GM12878 (cell line): ENCODE results near the gene VPREB1. TPM values are rescaled to one million over a fixed set of nuclear protein-coding genes. Genes with fewer than 3 reads are reported as not detected.

Experiments used
- ATAC-seq: fragments of 200-7000 bp; cut with Tn5 transposase; 3 replicates; pipeline ENCODE4 v1.9.1; 2020; ENCODE audit warnings: mild to moderate bottlenecking, moderate library complexity
- BruUV-seq: library from RNA; stranded (reverse); fragments of 400-500 nt; replicated peaks from 2 replicates; lab custom pipeline; 2021; lab: Mats Ljungman, UMichigan
- CTCF ChIA-PET: fragments of 300-600 bp; sonication (Branson Sonifier 250); formaldehyde crosslinking; extraction: SDS; loops from one replicate; lab custom pipeline; 2021; ENCODE audit warnings: inconsistent platforms; lab: Yijun Ruan, JAX
- POLR2A ChIA-PET: fragments of 350-600 bp; formaldehyde crosslinking; extraction: SDS; loops from one replicate; lab custom pipeline; 2021; ENCODE audit warnings: inconsistent platforms; lab: Charles Lee
- RAD21 ChIA-PET: fragments of 300-600 bp; sonication (Branson Sonifier 250); formaldehyde crosslinking; loops from one replicate; lab custom pipeline; 2023; ENCODE audit warnings: antibody characterized with exemption; ENCODE audit not compliant: unreplicated experiment; lab: Charles Lee
- SMC1A ChIA-PET: fragments of 300-600 bp; sonication (Branson Sonifier 250); formaldehyde crosslinking; loops from one replicate; lab custom pipeline; 2023; ENCODE audit not compliant: unreplicated experiment, uncharacterized antibody; lab: Charles Lee
- DNase-seq: peaks from one replicate; pipeline ENCODE4 v3.0.0-alpha.2; 2011; ENCODE audit warnings: low read depth, low spot score
- FAIRE-seq: peaks from 3 replicates; lab custom pipeline; 2011; peaks lifted over from hg19 to GRCh38; lab: Jason Lieb, UNC
- H2AFZ ChIP-seq: 2 replicates; pipeline ENCODE4 v1.6.0; 2011; ENCODE audit warnings: low read depth, low read length, control low read depth; ENCODE audit not compliant: control insufficient read depth
- H3K27ac ChIP-seq: 2 replicates; pipeline ENCODE4 v1.5.1; 2011; ENCODE audit warnings: control low read depth; ENCODE audit not compliant: control insufficient read depth, insufficient read depth
- H3K27me3 ChIP-seq, 2 experiments: replicated peaks in 1 of 2; 2 replicates each; pipeline versions ENCODE4 v1.6.0 to v1.6.1; 2011; ENCODE audit warnings: low read length in 1 of 2; ENCODE audit not compliant: control insufficient read depth in 2 of 2, insufficient read depth in 2 of 2
- H3K36me3 ChIP-seq, 2 experiments: 2 replicates each; pipeline ENCODE4 v1.5.1; 2011; ENCODE audit warnings: low read length in 1 of 2; ENCODE audit not compliant: control insufficient read depth in 2 of 2, insufficient read depth in 2 of 2
- H3K4me1 ChIP-seq: 2 replicates; pipeline ENCODE4 v1.6.1; 2011; ENCODE audit warnings: mild to moderate bottlenecking, low read length, moderate library complexity, mixed read lengths; ENCODE audit not compliant: control insufficient read depth, insufficient read depth
- H3K4me2 ChIP-seq: 2 replicates; pipeline ENCODE4 v1.6.0; 2011; ENCODE audit warnings: control low read depth; ENCODE audit not compliant: control insufficient read depth, insufficient read depth
- H3K4me3 ChIP-seq: fragments of 200-600 bp; sonication (generic); 2 replicates; pipeline ENCODE4 v1.5.1; 2016
- H3K79me2 ChIP-seq: 2 replicates; pipeline ENCODE4 v1.6.0; 2011; ENCODE audit warnings: low read length; ENCODE audit not compliant: control insufficient read depth, insufficient read depth
- H3K9ac ChIP-seq: 2 replicates; pipeline ENCODE4 v1.8.0; 2011; ENCODE audit warnings: low read length, control low read depth, mixed read lengths; ENCODE audit not compliant: control insufficient read depth, insufficient read depth
- H3K9me3 ChIP-seq: replicated peaks from 3 replicates; pipeline ENCODE4 v1.5.1; 2011; ENCODE audit warnings: mild to moderate bottlenecking, low read length; ENCODE audit not compliant: control insufficient read depth, insufficient read depth
- H4K20me1 ChIP-seq: 2 replicates; pipeline ENCODE4 v1.6.0; 2011; ENCODE audit not compliant: control insufficient read depth, insufficient read depth
- BRCA1 ChIP-seq: IDR thresholded peaks from 2 replicates; pipeline ENCODE4 v1.6.1; 2011; ENCODE audit warnings: low read depth, low read length, improper control_type of control experiment
- CREB1 ChIP-seq: IDR thresholded peaks from 2 replicates; pipeline ENCODE4 v1.6.1; 2012; ENCODE audit warnings: low read depth, mild to moderate bottlenecking, inconsistent platforms
- FOXK2 ChIP-seq: fragments of 450-650 bp; IDR thresholded peaks from 2 replicates; pipeline ENCODE4 v1.6.1; 2017; ENCODE audit warnings: mild to moderate bottlenecking, moderate library complexity
- FOXM1 ChIP-seq: IDR thresholded peaks from 2 replicates; pipeline ENCODE4 v1.6.1; 2012; ENCODE audit warnings: low read depth, mild to moderate bottlenecking, inconsistent platforms, low read length, moderate library complexity
- GABPA ChIP-seq: IDR thresholded peaks from 2 replicates; pipeline ENCODE4 v1.6.1; 2014; ENCODE audit warnings: antibody characterized with exemption, low read depth, mild to moderate bottlenecking, inconsistent platforms
- LARP7 ChIP-seq: fragments of 450-650 bp; IDR thresholded peaks from 2 replicates; pipeline ENCODE4 v1.6.1; 2017; ENCODE audit warnings: mild to moderate bottlenecking
- MTA3 ChIP-seq: IDR thresholded peaks from 2 replicates; pipeline ENCODE4 v1.6.1; 2012; ENCODE audit warnings: low read length, inconsistent platforms, borderline replicate concordance
- MYB ChIP-seq: fragments of 150-350 bp; IDR thresholded peaks from 2 replicates; pipeline ENCODE4 v1.6.1; 2014; ENCODE audit warnings: mild to moderate bottlenecking, low read depth, low read length, borderline replicate concordance
- MYC ChIP-seq: IDR thresholded peaks from 2 replicates; pipeline ENCODE4 v1.6.1; 2011; ENCODE audit warnings: mild to moderate bottlenecking, low read length, moderate library complexity, inconsistent platforms; ENCODE audit not compliant: insufficient read depth, insufficient replicate concordance, insufficient read length, severe bottlenecking
- RAD21 ChIP-seq: IDR thresholded peaks from 2 replicates; pipeline ENCODE4 v1.6.1; 2011; ENCODE audit warnings: mild to moderate bottlenecking, low read depth, low read length, moderate library complexity; ENCODE audit not compliant: insufficient read depth
- ZNF274 ChIP-seq: IDR thresholded peaks from one replicate; pipeline ENCODE4 v1.8.0; 2011; ENCODE audit not compliant: insufficient read length, insufficient read depth
- WGBS: methylation state at CpG from one replicate; pipeline ENCODE4 v1.1.6; 2016; ENCODE audit warnings: low lambda C conversion rate; ENCODE audit not compliant: insufficient replicate concordance, insufficient coverage; ENCODE audit errors: missing lambda C conversion rate; 5-methylcytosine and 5-hydroxymethylcytosine counted together
- in situ Hi-C: fragments of 300-500 bp; cut with MboI; formaldehyde crosslinking; loops from 9 replicates; pipeline ENCODE4 v1.14.3; 2018; ENCODE audit warnings: mixed read lengths
- intact Hi-C: fragments of 100-400 bp; cut with micrococcal nuclease; formaldehyde crosslinking; loops from one replicate; pipeline ENCODE4 v1.14.2; 2022; ENCODE audit not compliant: unreplicated experiment
- polyA plus RNA-seq, 11 experiments: library from polyadenylated mRNA; depleted of rRNA in 4 of 11; unstranded in 6 of 11; stranded (reverse) in 5 of 11; fragments of >200 nt; fragmentation: Nextera tagmentation in 4 of 11; fragmentation: Illumina TruSeq in 1 of 11; extraction: Ambion mirVana in 4 of 11; extraction: Trizol in 1 of 11; gene quantifications; 1 replicate in 1 of 11; 2 replicates in 10 of 11; pipeline versions ENCODE4 v1.2.1 to v1.2.3, GENCODE V29; 2011 to 2016; ENCODE audit warnings: inconsistent platforms in 2 of 11, missing spikeins in 2 of 11, low read depth in 1 of 11
- total RNA-seq, 4 experiments: library from RNA; depleted of rRNA in 3 of 4; stranded (reverse); fragments of >200 nt in 3 of 4; fragmentation: Illumina TruSeq in 1 of 4; extraction: Trizol in 1 of 4; gene quantifications; 2 replicates each; pipeline versions ENCODE4 v1.2.1 to v1.2.3, GENCODE V29; 2013 to 2021
- TF ChIP-seq, protein P1 (sequence below): fragments of 450-650 bp; IDR thresholded peaks from 2 replicates; pipeline ENCODE4 v1.6.1; 2017; ENCODE audit warnings: mild to moderate bottlenecking, moderate library complexity
- TF ChIP-seq, protein P2 (sequence below): fragments of 450-650 bp; IDR thresholded peaks from 2 replicates; pipeline ENCODE4 v1.6.1; 2014; ENCODE audit warnings: mild to moderate bottlenecking

VPREB1 gene
- total and polyA plus RNA-seq, 10 of the 15 experiments (the other 5 are each of a cell fraction or from before 2014, with no cell fraction given), result not detected

DNA sequence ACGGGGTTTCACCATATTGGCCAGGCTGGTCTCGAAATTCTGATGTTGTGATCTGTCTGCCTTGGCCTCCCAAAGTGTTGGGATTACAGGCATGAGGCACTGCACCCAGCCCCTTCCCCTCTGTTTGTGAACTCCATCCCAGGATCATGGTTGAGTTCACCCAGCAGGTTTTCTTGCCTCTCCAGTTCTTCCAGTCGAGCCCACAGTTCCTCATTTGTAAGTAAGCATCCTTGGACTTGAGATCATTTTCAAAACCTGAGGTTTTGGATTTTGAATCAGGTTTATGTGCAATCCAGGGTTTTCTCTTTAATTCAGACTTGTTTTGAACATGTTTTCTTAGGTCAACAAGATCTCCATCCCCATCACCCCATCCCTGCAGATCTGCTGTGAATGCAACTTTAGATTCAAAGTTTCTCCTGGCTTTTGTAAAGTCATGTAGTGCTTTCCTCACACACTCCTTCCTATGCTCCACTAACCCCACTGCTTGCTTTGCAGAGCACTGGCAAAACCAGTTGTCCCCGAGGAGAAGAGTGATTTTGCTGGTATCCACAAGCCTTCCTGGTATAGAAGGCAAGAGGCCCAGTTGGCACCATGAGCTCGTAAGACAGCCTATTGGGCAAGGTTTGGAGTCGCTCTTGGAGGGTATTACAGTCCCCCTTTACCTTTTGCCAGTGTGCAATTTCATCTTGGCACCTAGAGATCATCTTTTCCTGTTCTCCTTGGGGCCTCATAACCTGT, 14.7 kb upstream of the VPREB1 start (continued):
- TF ChIP-seq, protein P1, sequence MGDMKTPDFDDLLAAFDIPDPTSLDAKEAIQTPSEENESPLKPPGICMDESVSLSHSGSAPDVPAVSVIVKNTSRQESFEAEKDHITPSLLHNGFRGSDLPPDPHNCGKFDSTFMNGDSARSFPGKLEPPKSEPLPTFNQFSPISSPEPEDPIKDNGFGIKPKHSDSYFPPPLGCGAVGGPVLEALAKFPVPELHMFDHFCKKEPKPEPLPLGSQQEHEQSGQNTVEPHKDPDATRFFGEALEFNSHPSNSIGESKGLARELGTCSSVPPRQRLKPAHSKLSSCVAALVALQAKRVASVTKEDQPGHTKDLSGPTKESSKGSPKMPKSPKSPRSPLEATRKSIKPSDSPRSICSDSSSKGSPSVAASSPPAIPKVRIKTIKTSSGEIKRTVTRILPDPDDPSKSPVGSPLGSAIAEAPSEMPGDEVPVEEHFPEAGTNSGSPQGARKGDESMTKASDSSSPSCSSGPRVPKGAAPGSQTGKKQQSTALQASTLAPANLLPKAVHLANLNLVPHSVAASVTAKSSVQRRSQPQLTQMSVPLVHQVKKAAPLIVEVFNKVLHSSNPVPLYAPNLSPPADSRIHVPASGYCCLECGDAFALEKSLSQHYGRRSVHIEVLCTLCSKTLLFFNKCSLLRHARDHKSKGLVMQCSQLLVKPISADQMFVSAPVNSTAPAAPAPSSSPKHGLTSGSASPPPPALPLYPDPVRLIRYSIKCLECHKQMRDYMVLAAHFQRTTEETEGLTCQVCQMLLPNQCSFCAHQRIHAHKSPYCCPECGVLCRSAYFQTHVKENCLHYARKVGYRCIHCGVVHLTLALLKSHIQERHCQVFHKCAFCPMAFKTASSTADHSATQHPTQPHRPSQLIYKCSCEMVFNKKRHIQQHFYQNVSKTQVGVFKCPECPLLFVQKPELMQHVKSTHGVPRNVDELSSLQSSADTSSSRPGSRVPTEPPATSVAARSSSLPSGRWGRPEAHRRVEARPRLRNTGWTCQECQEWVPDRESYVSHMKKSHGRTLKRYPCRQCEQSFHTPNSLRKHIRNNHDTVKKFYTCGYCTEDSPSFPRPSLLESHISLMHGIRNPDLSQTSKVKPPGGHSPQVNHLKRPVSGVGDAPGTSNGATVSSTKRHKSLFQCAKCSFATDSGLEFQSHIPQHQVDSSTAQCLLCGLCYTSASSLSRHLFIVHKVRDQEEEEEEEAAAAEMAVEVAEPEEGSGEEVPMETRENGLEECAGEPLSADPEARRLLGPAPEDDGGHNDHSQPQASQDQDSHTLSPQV, result no peak
- no peak for TF ChIP-seq MYC
- TF ChIP-seq FOXM1, result no peak
- no peak for TF ChIP-seq LARP7

DNA sequence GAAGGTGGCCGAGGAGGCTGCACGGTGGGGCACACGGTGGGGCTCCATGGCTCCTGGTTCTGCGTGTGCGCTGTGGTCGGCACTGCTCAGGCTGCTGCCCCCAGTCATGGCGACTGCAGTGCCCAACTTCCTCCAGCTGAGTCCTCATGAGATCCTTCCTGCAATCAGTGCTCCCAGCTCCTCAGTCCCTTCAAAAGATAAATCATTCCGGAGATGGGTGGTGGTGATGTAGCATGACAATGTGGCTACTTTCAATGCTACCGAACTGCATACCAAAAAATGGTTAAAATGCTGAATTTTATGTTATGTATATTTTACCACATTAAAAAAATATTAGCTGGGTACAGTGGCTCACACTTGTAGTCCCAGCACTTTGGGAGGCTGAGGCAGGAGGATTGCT, 14.1 kb upstream of the VPREB1 start:
- H3K4me3 ChIP-seq, result no peak overlapping the region
- POLR2A ChIA-PET, result no interaction called here
- H3K4me2 ChIP-seq, result no peak overlapping the region
- in situ Hi-C loops (no loop called here), intact Hi-C loops (no loop called here)
- SMC1A ChIA-PET, result no interaction called here
- TF ChIP-seq MTA3, result no peak
- no peak for TF ChIP-seq ZNF274
- no peak for TF ChIP-seq CREB1
- TF ChIP-seq FOXK2, result no peak
- no peak for TF ChIP-seq MYB
- TF ChIP-seq, protein P2, sequence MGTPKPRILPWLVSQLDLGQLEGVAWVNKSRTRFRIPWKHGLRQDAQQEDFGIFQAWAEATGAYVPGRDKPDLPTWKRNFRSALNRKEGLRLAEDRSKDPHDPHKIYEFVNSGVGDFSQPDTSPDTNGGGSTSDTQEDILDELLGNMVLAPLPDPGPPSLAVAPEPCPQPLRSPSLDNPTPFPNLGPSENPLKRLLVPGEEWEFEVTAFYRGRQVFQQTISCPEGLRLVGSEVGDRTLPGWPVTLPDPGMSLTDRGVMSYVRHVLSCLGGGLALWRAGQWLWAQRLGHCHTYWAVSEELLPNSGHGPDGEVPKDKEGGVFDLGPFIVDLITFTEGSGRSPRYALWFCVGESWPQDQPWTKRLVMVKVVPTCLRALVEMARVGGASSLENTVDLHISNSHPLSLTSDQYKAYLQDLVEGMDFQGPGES, result no peak
- no peak for TF ChIP-seq LARP7
- TF ChIP-seq GABPA, result no peak
- no peak for TF ChIP-seq BRCA1
- no peak for TF ChIP-seq RAD21
- H3K4me1 ChIP-seq, result no peaks in the 10 kb centered on the region
- H3K36me3 ChIP-seq, result no peaks in the 10 kb centered on the region
- CTCF ChIA-PET, result interaction anchor here (1.3 kb wide), 1 partner anchor 22 kb away, joined by 3 read pairs; no protein-coding TSS in a partner anchor
- RAD21 ChIA-PET, result no interaction called here
- H3K9me3 ChIP-seq, result no peaks in the 10 kb centered on the region
- H3K79me2 ChIP-seq, result no peaks in the 10 kb centered on the region
- DNase-seq (no peak), ATAC-seq (no peak), FAIRE-seq (no peak)
- no peaks in the 10 kb centered on the region for H4K20me1 ChIP-seq
- H2AFZ ChIP-seq, result no peak overlapping the region
- H3K27me3 ChIP-seq, result no peaks in the 10 kb centered on the region
- 74% methylated on average over 9 of the region's 9 CpGs for WGBS
- no peak overlapping the region for H3K27ac ChIP-seq
- BruUV-seq, result no TSS peak
- H3K9ac ChIP-seq, result no peak overlapping the region
